D341Med (cell line): ENCODE data around the gene APOBEC3G.

Experiments
- DNase-seq: peaks from one replicate; pipeline ENCODE4 v3.0.0; 2012; ENCODE audit warnings: low spot score

APOBEC3G gene

GRCh38 chr22:39092111-39092862 is 15.2 kb downstream of the APOBEC3G start:
- peak; percentile 15 for DNase-seq

DNA sequence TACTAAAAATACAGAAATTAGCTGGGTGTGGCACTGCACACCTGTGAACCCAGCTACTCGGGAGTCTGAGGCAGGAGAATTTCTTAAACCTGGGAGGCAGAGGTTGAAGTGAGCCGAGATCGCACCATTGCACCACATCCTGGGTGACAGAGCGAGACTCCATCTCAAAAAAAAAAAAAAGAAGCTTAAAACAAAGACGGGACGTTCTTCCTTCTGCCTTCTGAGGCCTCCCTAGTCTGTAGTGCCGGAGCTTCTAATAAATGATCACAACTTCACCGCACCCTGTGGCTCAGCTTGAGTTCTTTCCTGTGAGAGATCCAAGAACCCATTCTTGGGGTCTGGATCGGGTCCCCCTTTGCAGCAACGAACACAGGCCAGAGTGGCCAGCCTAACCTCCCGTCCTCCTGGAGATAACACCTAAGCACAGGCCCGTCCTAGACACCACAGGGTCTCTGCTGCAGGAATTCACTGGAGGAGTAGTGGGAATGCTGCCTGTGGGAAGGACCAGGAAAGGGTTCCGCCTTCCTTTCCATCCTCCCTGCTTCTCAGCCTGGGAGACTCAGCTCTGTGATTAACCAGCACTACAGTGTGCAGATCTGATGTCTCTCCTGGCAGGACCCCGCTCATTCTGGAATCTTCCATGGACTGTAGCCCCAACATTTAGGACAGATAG is 17.8 kb downstream of the APOBEC3G start:
- peak; percentile 12 for DNase-seq

- no peak for DNase-seq
Measured at GRCh38 chr22:39095971-39096370, 18.9 kb downstream of the APOBEC3G start.

- peak; percentile 27 for DNase-seq
Measured at GRCh38 chr22:39097098-39098020, 20.3 kb downstream of the APOBEC3G start, which contains the start of gene APOBEC3H. Gene APOBEC3H, plus strand, starts transcription at chr22:39097244. Its CDS starts 3,035 bp downstream, at chr22:39100279.

GRCh38 chr22:39098026-39098425 is 21.0 kb downstream of the APOBEC3G start:
- peak; percentile 15 for DNase-seq

GRCh38 chr22:39098576-39098975 is 21.5 kb downstream of the APOBEC3G start:
- DNase-seq, result no peak

DNA sequence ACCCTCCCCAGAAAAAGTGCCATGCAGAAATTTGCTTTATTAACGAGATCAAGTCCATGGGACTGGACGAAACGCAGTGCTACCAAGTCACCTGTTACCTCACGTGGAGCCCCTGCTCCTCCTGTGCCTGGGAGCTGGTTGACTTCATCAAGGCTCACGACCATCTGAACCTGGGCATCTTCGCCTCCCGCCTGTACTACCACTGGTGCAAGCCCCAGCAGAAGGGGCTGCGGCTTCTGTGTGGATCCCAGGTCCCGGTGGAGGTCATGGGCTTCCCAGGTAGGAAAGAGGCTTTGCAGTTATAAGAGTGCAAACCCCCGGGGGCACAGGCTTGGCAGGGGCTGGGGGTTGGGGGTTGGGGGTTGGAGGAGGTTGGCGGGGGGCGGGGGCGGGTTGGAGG is 24.2 kb downstream of the APOBEC3G start:
- DNase-seq, result peak; percentile 15

- no peak for DNase-seq
Measured at GRCh38 chr22:39103431-39103830, 26.4 kb downstream of the APOBEC3G start.

- no peak for DNase-seq
Measured at GRCh38 chr22:39106326-39106725, 29.3 kb downstream of the APOBEC3G start.

- no peak for DNase-seq
Measured at GRCh38 chr22:39108487-39108886, 31.4 kb downstream of the APOBEC3G start.

DNA sequence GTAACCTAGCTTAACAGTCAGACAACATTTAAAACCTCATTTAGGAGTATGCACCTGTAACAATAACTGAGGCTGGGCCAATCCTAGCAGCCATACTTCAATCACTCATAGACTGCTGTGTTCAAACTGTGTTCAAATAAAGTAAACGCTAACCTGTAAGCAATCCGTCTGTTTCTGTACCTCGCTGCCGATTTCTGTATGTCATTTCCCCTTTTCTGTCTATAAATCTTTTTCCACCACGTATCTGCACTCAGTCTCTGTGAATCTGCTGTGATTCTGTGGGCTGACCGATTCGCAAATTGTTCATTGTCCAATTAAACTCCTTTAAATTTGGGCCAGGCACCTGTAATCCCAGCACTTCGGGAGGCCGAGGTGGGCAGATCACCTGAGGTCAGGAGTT is 32.3 kb downstream of the APOBEC3G start:
- no peak for DNase-seq

- peak; percentile 5 for DNase-seq
Measured at GRCh38 chr22:39110631-39111561, 33.8 kb downstream of the APOBEC3G start.

DNA sequence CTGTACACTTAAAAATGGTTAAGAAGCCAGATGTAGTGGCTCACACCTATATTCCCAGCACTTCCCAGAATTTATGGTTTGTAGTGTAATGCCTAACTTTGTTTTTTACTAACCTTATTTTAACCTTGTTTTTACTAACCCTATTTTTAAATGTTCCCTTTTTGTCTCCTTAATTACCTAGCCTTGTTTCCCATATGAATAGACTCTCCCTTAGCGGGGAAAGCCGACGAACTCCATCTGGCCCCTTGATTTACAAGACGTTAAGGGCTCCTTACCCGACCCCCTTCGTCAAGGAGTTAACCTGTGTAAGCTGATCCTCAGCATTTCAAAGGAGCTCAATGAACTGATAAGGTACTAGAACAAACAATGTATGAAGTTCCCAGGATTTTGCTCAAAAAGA is 37.0 kb downstream of the APOBEC3G start:
- no peak for DNase-seq

- DNase-seq, result no peak
Measured at GRCh38 chr22:39115570-39115969, 38.5 kb downstream of the APOBEC3G start.

DNA sequence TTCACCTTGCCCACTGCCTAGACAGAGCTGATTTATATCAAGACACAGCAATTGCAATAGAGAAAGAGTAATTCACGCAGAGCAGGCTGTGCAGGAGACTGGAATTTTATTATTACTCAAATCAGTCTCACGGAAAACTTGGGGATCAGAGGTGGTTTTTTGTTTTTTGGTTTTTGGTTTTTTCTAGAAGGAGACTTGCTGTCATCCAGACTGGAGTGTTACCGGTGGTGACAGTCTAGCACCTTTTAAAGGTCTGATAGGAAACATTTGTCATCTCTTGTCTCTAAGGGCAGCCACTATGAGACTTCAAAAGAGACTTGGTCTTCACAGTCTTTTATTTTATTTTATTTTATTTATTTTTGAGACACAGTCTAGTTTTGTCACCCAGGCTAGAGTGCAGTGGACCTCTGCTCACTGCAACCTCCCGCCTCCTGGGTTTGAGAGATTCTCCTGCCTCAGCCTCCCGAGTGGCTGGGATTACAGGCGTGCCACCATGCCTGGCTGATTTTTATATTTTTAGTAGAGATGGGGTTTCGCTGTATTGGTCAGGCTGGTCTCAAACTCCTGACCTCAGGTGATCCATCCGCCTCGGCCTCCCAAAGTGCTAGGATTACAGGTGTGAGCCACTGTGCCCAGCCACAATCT is 39.0 kb downstream of the APOBEC3G start:
- DNase-seq, result no peak

DNA sequence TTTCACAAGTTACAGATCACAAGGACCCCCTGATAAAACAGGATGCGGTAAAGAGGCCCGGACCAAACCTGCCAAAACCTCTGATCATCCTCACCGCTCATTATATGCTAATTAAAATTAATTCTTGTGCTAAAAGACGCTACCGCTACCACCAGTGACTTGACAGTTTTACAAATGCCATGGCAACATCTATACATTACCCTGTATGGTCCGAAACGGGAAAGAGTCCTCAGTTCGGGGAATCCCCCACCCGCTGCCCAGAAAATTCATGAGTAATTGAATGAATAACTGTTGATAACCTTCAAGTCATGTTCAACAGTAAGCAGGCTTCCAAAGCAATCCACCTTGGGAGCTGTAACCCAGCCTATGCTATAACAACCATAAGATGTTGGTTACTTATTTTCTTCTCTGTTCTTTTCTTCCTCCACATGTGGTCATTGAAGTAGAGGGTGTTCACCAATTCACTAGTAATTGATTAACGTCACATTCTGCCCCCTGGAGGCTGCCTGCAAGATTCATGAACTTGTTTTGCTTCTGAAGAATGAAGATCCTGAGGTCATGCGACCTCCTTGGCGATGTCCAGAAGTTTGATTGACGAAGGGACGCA is 40.6 kb downstream of the APOBEC3G start:
- DNase-seq, result peak; percentile 50

GRCh38 chr22:39120983-39121382 is 43.9 kb downstream of the APOBEC3G start:
- DNase-seq, result no peak

- peak; percentile 26 for DNase-seq
Measured at GRCh38 chr22:39122772-39123470, 45.8 kb downstream of the APOBEC3G start.

GRCh38 chr22:39123751-39124581 is 46.9 kb downstream of the APOBEC3G start:
- DNase-seq, result peak; percentile 31
